Loucy (cell line): Measurements from ENCODE around the gene GOLGA6D.
"Not testable (repeated sequence)": the region's sequence is repeated elsewhere in the genome, so short reads cannot be mapped to it uniquely, and the experiment has no call there.

Experiments
- H2AFZ ChIP-seq: fragments of 200-600 bp; sonication (generic); 2 replicates; pipeline ENCODE4 v1.6.0; 2016; ENCODE audit warnings: antibody characterized with exemption, mild to moderate bottlenecking, low read length, moderate library complexity
- H3F3A ChIP-seq: fragments of 200-600 bp; 2 replicates; pipeline ENCODE4 v1.6.0; 2016; ENCODE audit warnings: antibody characterized with exemption, low read depth, mild to moderate bottlenecking
- H3K27me3 ChIP-seq: fragments of 200-600 bp; sonication (generic); 2 replicates; pipeline ENCODE4 v1.6.1; 2014; ENCODE audit warnings: low read length, mild to moderate bottlenecking; ENCODE audit not compliant: insufficient read depth, poor library complexity, severe bottlenecking
- H3K36me3 ChIP-seq: fragments of 200-600 bp; sonication (generic); 2 replicates; pipeline ENCODE4 v1.6.1; 2016; ENCODE audit warnings: low read length; ENCODE audit not compliant: insufficient read depth
- H3K4me1 ChIP-seq: fragments of 200-600 bp; sonication (generic); 2 replicates; pipeline ENCODE4 v1.5.1; 2014; ENCODE audit warnings: low read length, mild to moderate bottlenecking; ENCODE audit not compliant: insufficient read depth, poor library complexity, severe bottlenecking
- H3K4me2 ChIP-seq: fragments of 200-600 bp; sonication (generic); 2 replicates; pipeline ENCODE4 v1.6.0; 2014; ENCODE audit warnings: antibody characterized with exemption, low read length, low read depth, mild to moderate bottlenecking; ENCODE audit not compliant: poor library complexity, severe bottlenecking
- H3K4me3 ChIP-seq: fragments of 200-600 bp; sonication (generic); 2 replicates; pipeline ENCODE4 v1.5.1; 2014; ENCODE audit warnings: low read length, mild to moderate bottlenecking, mixed read lengths; ENCODE audit not compliant: poor library complexity, severe bottlenecking
- H3K79me2 ChIP-seq: fragments of 200-600 bp; sonication (generic); 2 replicates; pipeline ENCODE4 v1.6.1; 2014; ENCODE audit warnings: low read length; ENCODE audit not compliant: insufficient read depth
- H3K9ac ChIP-seq: fragments of 200-600 bp; sonication (generic); 2 replicates; pipeline ENCODE4 v1.6.0; 2014; ENCODE audit warnings: mild to moderate bottlenecking, low read depth, low read length, moderate library complexity; ENCODE audit not compliant: poor library complexity, severe bottlenecking
- H3K9me2 ChIP-seq: fragments of 200-600 bp; sonication (generic); replicated peaks from 2 replicates; pipeline ENCODE4 v1.6.1; 2016; ENCODE audit warnings: low read depth, low read length, mixed read lengths
- H3K9me3 ChIP-seq: fragments of 200-600 bp; sonication (generic); 2 replicates; pipeline ENCODE4 v1.6.1; 2014; ENCODE audit warnings: mild to moderate bottlenecking, antibody characterized with exemption, low read length, low read depth; ENCODE audit not compliant: insufficient read depth
- H4K20me1 ChIP-seq: fragments of 200-600 bp; sonication (generic); 2 replicates; pipeline ENCODE4 v1.6.0; 2014; ENCODE audit warnings: antibody characterized with exemption, low read length, mild to moderate bottlenecking; ENCODE audit not compliant: insufficient read depth, poor library complexity, severe bottlenecking
- CTCF ChIP-seq: fragments of 200-600 bp; sonication (generic); conservative IDR thresholded peaks from 2 replicates; pipeline ENCODE4 v1.5.1; 2014; ENCODE audit warnings: mild to moderate bottlenecking, antibody characterized with exemption, low read length
- EZH2phosphoT487 ChIP-seq: fragments of 200-600 bp; IDR thresholded peaks from 2 replicates; pipeline ENCODE4 v1.6.1; 2018; ENCODE audit warnings: antibody characterized with exemption, mild to moderate bottlenecking, moderate library complexity, borderline replicate concordance

GOLGA6D gene

GRCh38 chr15:75302318-75302717, 19.7 kb downstream of the GOLGA6D start:
- H3K4me3 ChIP-seq: no peak overlapping the region
- H2AFZ ChIP-seq: no peak overlapping the region
- TF ChIP-seq EZH2phosphoT487 (no peak), CTCF (no peak)
- H3K36me3 ChIP-seq: no peaks in the 10 kb centered on the region
- H3K79me2 ChIP-seq: no peaks in the 10 kb centered on the region
- no peaks in the 10 kb centered on the region for H3K9me3 ChIP-seq
- H3K9ac ChIP-seq: no peak overlapping the region
- H3K27me3 ChIP-seq: no peaks in the 10 kb centered on the region
- no peaks in the 10 kb centered on the region for H3F3A ChIP-seq
- no peaks in the 10 kb centered on the region for H3K4me1 ChIP-seq
- no peaks in the 10 kb centered on the region for H3K9me2 ChIP-seq
- H4K20me1 ChIP-seq: no peaks in the 10 kb centered on the region
- H3K4me2 ChIP-seq: no peak overlapping the region

DNA sequence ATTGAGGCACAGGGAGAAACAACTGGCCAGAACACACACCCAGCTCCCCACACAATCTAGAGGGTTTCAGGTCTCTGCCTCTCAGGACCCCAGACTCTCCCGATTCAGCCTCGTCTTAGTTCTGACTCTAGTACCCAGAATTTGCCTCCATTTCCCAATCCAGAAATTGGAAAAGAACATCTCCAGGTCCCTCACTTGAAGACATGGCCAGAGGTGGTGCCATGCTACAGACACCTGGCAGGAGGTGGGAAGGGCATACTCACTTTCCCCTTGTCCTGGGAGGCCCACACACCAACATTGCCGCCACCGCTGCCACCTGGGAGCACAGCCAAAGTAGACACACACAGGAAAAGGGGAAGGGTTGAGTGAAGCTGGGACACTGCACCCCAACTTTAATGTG, 20.1 kb downstream of the GOLGA6D start:
- H3K27me3 ChIP-seq, H3K79me2 ChIP-seq, H3K9me2 ChIP-seq, H3K4me2 ChIP-seq, H3K36me3 ChIP-seq, H4K20me1 ChIP-seq, H2AFZ ChIP-seq, H3F3A ChIP-seq, H3K4me1 ChIP-seq, H3K9me3 ChIP-seq, H3K9ac ChIP-seq, H3K4me3 ChIP-seq: not testable (repeated sequence)

- Histone ChIP-seq H3K4me2 (no peak overlapping the region), H3K27me3 (no peaks in the 10 kb centered on the region), H3K79me2 (no peaks in the 10 kb centered on the region), H3K9me3 (no peaks in the 10 kb centered on the region), H3K9ac (no peak overlapping the region), H4K20me1 (no peaks in the 10 kb centered on the region), H3K4me1 (no peaks in the 10 kb centered on the region), H3K9me2 (no peaks in the 10 kb centered on the region), H2AFZ (no peak overlapping the region), H3K36me3 (no peaks in the 10 kb centered on the region), H3K4me3 (no peak overlapping the region), H3F3A (no peaks in the 10 kb centered on the region)
- TF ChIP-seq EZH2phosphoT487 (no peak), CTCF (no peak)
Observed at GRCh38 chr15:75306188-75306587, 23.6 kb downstream of the GOLGA6D start.

GRCh38 chr15:75307778-75308390, 25.2 kb downstream of the GOLGA6D start:
- H3K4me2 ChIP-seq: peak overlapping the region; percentile 29
- TF ChIP-seq EZH2phosphoT487 (no peak), CTCF (peak; percentile 68)

More at GRCh38 chr15:75307778-75308390, 25.2 kb downstream of the GOLGA6D start:
- Histone ChIP-seq H4K20me1 (no peaks in the 10 kb centered on the region), H3K9me3 (no peaks in the 10 kb centered on the region), H3F3A (no peaks in the 10 kb centered on the region), H3K9me2 (no peaks in the 10 kb centered on the region), H3K27me3 (no peaks in the 10 kb centered on the region), H3K4me1 (peaks cover 2% of the 10 kb centered on the region), H3K36me3 (no peaks in the 10 kb centered on the region), H3K79me2 (no peaks in the 10 kb centered on the region), H2AFZ (peak overlapping the region; percentile 79), H3K9ac (no peak overlapping the region), H3K4me3 (no peak overlapping the region)
